Stimulated activated memory B cell treated with anti-CD40 and anti-IgM and Interleukin-4, amounts not matched to agents 10 μg/mL and 1 μg/mL and 100 μg/mL, for 72 hours (primary cell): ENCODE data around the gene NMNAT3.

ENCODE experiments used
- ATAC-seq: fragments of 150-1000 bp; cut with Tn5 transposase; 2 replicates; pipeline ENCODE4 v1.10.0; 2021
- H3K27ac Mint-ChIP-seq: one replicate; pipeline ENCODE4 v1.8.0; 2022; ENCODE audit warnings: mild to moderate bottlenecking, mixed read lengths
- H3K27me3 Mint-ChIP-seq: one replicate; pipeline ENCODE4 v1.8.0; 2022; ENCODE audit warnings: mixed read lengths
- H3K36me3 Mint-ChIP-seq: one replicate; pipeline ENCODE4 v1.8.0; 2022; ENCODE audit warnings: mixed read lengths
- H3K4me1 Mint-ChIP-seq: one replicate; pipeline ENCODE4 v1.8.0; 2022; ENCODE audit warnings: mixed read lengths
- H3K4me3 Mint-ChIP-seq: one replicate; pipeline ENCODE4 v1.8.0; 2022; ENCODE audit warnings: mild to moderate bottlenecking, moderate library complexity, mixed read lengths
- H3K9me3 Mint-ChIP-seq: one replicate; pipeline ENCODE4 v1.8.0; 2022; ENCODE audit warnings: mixed read lengths

NMNAT3 gene

GRCh38 chr3:139560411-139560810 is 117.4 kb downstream of the NMNAT3 start:
- H3K4me1 Mint-ChIP-seq: no peaks in the 10 kb centered on the region
- H3K27ac Mint-ChIP-seq: no peak overlapping the region
- H3K27me3 Mint-ChIP-seq: no peaks in the 10 kb centered on the region
- no peaks in the 10 kb centered on the region for H3K36me3 Mint-ChIP-seq
- H3K4me3 Mint-ChIP-seq: no peak overlapping the region
- no peak for ATAC-seq
- H3K9me3 Mint-ChIP-seq: no peaks in the 10 kb centered on the region

GRCh38 chr3:139559541-139559940 is 118.2 kb downstream of the NMNAT3 start:
- Mint-ChIP-seq H3K9me3 (no peaks in the 10 kb centered on the region), H3K27ac (no peak overlapping the region), H3K4me1 (no peaks in the 10 kb centered on the region), H3K4me3 (no peak overlapping the region), H3K36me3 (no peaks in the 10 kb centered on the region), H3K27me3 (no peaks in the 10 kb centered on the region)
- no peak for ATAC-seq

GRCh38 chr3:139558351-139559266 is 119.2 kb downstream of the NMNAT3 start:
- no peak for ATAC-seq
- no peak overlapping the region for H3K27ac Mint-ChIP-seq
- H3K36me3 Mint-ChIP-seq: no peaks in the 10 kb centered on the region
- no peak overlapping the region for H3K4me3 Mint-ChIP-seq
- H3K9me3 Mint-ChIP-seq: no peaks in the 10 kb centered on the region
- H3K4me1 Mint-ChIP-seq: no peaks in the 10 kb centered on the region
- no peaks in the 10 kb centered on the region for H3K27me3 Mint-ChIP-seq

- ATAC-seq: no peak
- no peak overlapping the region for H3K27ac Mint-ChIP-seq
- no peaks in the 10 kb centered on the region for H3K4me1 Mint-ChIP-seq
- H3K36me3 Mint-ChIP-seq: no peaks in the 10 kb centered on the region
- H3K9me3 Mint-ChIP-seq: no peaks in the 10 kb centered on the region
- H3K4me3 Mint-ChIP-seq: no peak overlapping the region
- H3K27me3 Mint-ChIP-seq: no peaks in the 10 kb centered on the region
These were observed 120.7 kb downstream of the NMNAT3 start for GRCh38 chr3:139557041-139557440.

GRCh38 chr3:139555249-139555648 is 122.5 kb downstream of the NMNAT3 start:
- peaks cover 2% of the 10 kb centered on the region for H3K27me3 Mint-ChIP-seq
- H3K4me1 Mint-ChIP-seq: no peaks in the 10 kb centered on the region
- H3K9me3 Mint-ChIP-seq: no peaks in the 10 kb centered on the region
- ATAC-seq: no peak
- no peaks in the 10 kb centered on the region for H3K36me3 Mint-ChIP-seq
- H3K4me3 Mint-ChIP-seq: no peak overlapping the region
- H3K27ac Mint-ChIP-seq: no peak overlapping the region

GRCh38 chr3:139554628-139555027 is 123.1 kb downstream of the NMNAT3 start:
- no peak for ATAC-seq
- H3K27me3 Mint-ChIP-seq: peaks cover 8% of the 10 kb centered on the region
- no peak overlapping the region for H3K27ac Mint-ChIP-seq

GRCh38 chr3:139552632-139553365 is 125.0 kb downstream of the NMNAT3 start:
- no peak for ATAC-seq
- no peak overlapping the region for H3K27ac Mint-ChIP-seq
- peaks cover 12% of the 10 kb centered on the region for H3K27me3 Mint-ChIP-seq

More at GRCh38 chr3:139554628-139555027, 123.1 kb downstream of the NMNAT3 start:
- Mint-ChIP-seq H3K4me3 (no peak overlapping the region), H3K36me3 (no peaks in the 10 kb centered on the region), H3K4me1 (no peaks in the 10 kb centered on the region), H3K9me3 (no peaks in the 10 kb centered on the region)

GRCh38 chr3:139548801-139549200 is 129.0 kb downstream of the NMNAT3 start:
- H3K36me3 Mint-ChIP-seq: no peaks in the 10 kb centered on the region
- H3K4me3 Mint-ChIP-seq: no peak overlapping the region
- ATAC-seq: no peak
- H3K9me3 Mint-ChIP-seq: no peaks in the 10 kb centered on the region
- H3K4me1 Mint-ChIP-seq: no peaks in the 10 kb centered on the region
- H3K27me3 Mint-ChIP-seq: peaks cover 12% of the 10 kb centered on the region
- no peak overlapping the region for H3K27ac Mint-ChIP-seq

More at GRCh38 chr3:139552632-139553365, 125.0 kb downstream of the NMNAT3 start:
- Mint-ChIP-seq H3K9me3 (no peaks in the 10 kb centered on the region), H3K4me1 (no peaks in the 10 kb centered on the region), H3K4me3 (no peak overlapping the region), H3K36me3 (no peaks in the 10 kb centered on the region)

GRCh38 chr3:139547666-139548065 is 130.1 kb downstream of the NMNAT3 start:
- H3K36me3 Mint-ChIP-seq: no peaks in the 10 kb centered on the region
- no peak overlapping the region for H3K4me3 Mint-ChIP-seq
- H3K27me3 Mint-ChIP-seq: peaks cover 17% of the 10 kb centered on the region
- H3K4me1 Mint-ChIP-seq: no peaks in the 10 kb centered on the region
- no peak for ATAC-seq
- no peaks in the 10 kb centered on the region for H3K9me3 Mint-ChIP-seq
- H3K27ac Mint-ChIP-seq: no peak overlapping the region

- H3K4me1 Mint-ChIP-seq: no peaks in the 10 kb centered on the region
- no peak for ATAC-seq
- no peaks in the 10 kb centered on the region for H3K9me3 Mint-ChIP-seq
- no peaks in the 10 kb centered on the region for H3K36me3 Mint-ChIP-seq
- H3K4me3 Mint-ChIP-seq: no peak overlapping the region
- peaks cover 26% of the 10 kb centered on the region for H3K27me3 Mint-ChIP-seq
- no peak overlapping the region for H3K27ac Mint-ChIP-seq
These were observed 131.0 kb downstream of the NMNAT3 start for GRCh38 chr3:139546772-139547171.

GRCh38 chr3:139541532-139542288 is 136.1 kb downstream of the NMNAT3 start:
- Mint-ChIP-seq H3K4me3 (no peak overlapping the region), H3K4me1 (no peaks in the 10 kb centered on the region), H3K9me3 (no peaks in the 10 kb centered on the region), H3K36me3 (no peaks in the 10 kb centered on the region), H3K27me3 (peaks cover 52% of the 10 kb centered on the region), H3K27ac (no peak overlapping the region)
- no peak for ATAC-seq

GRCh38 chr3:139540651-139541531 is 136.9 kb downstream of the NMNAT3 start:
- no peak for ATAC-seq
- Mint-ChIP-seq H3K27me3 (peaks cover 59% of the 10 kb centered on the region), H3K9me3 (no peaks in the 10 kb centered on the region), H3K36me3 (no peaks in the 10 kb centered on the region), H3K4me3 (no peak overlapping the region), H3K27ac (no peak overlapping the region), H3K4me1 (no peaks in the 10 kb centered on the region)

GRCh38 chr3:139538733-139539132 is 139.0 kb downstream of the NMNAT3 start:
- no peaks in the 10 kb centered on the region for H3K36me3 Mint-ChIP-seq
- no peak overlapping the region for H3K4me3 Mint-ChIP-seq
- no peak for ATAC-seq
- H3K27ac Mint-ChIP-seq: no peak overlapping the region
- H3K9me3 Mint-ChIP-seq: no peaks in the 10 kb centered on the region
- no peaks in the 10 kb centered on the region for H3K4me1 Mint-ChIP-seq
- peaks cover 66% of the 10 kb centered on the region for H3K27me3 Mint-ChIP-seq

GRCh38 chr3:139537795-139538621 is 139.8 kb downstream of the NMNAT3 start:
- no peak for ATAC-seq
- Mint-ChIP-seq H3K36me3 (no peaks in the 10 kb centered on the region), H3K27me3 (peaks cover 64% of the 10 kb centered on the region), H3K27ac (no peak overlapping the region), H3K9me3 (no peaks in the 10 kb centered on the region), H3K4me1 (no peaks in the 10 kb centered on the region), H3K4me3 (no peak overlapping the region)
